Neural cell (in vitro differentiated cells): ENCODE measurements around the gene KLC1.

Source experiments
- CTCF ChIP-seq: fragments of 450-650 bp; IDR thresholded peaks from 2 replicates; pipeline ENCODE4 v1.5.1; 2014; ENCODE audit warnings: antibody characterized with exemption, mild to moderate bottlenecking, moderate library complexity; ENCODE audit not compliant: poor library complexity, severe bottlenecking
- EP300 ChIP-seq: fragments of 450-650 bp; conservative IDR thresholded peaks from 2 replicates; pipeline ENCODE4 v1.6.1; 2014; ENCODE audit warnings: antibody characterized with exemption, mild to moderate bottlenecking, moderate library complexity; ENCODE audit not compliant: poor library complexity, severe bottlenecking
- EZH2 ChIP-seq: fragments of 200-600, 300-800 bp; shearing (Covaris generic), sonication (generic); IDR thresholded peaks from 2 replicates; pipeline ENCODE4 v1.6.1; 2014; ENCODE audit warnings: antibody characterized with exemption, low read length, borderline replicate concordance, mild to moderate bottlenecking; ENCODE audit not compliant: insufficient read depth, poor library complexity, severe bottlenecking
- POLR2AphosphoS5 ChIP-seq: IDR thresholded peaks from 2 replicates; pipeline ENCODE4 v1.6.1; 2012
- RAD21 ChIP-seq: fragments of 450-650 bp; conservative IDR thresholded peaks from 2 replicates; pipeline ENCODE4 v1.6.1; 2014; ENCODE audit warnings: antibody characterized with exemption, mild to moderate bottlenecking, moderate library complexity
- SMC3 ChIP-seq: fragments of 450-650 bp; conservative IDR thresholded peaks from 2 replicates; pipeline ENCODE4 v1.6.1; 2014; ENCODE audit warnings: antibody characterized with exemption, mild to moderate bottlenecking, moderate library complexity; ENCODE audit not compliant: poor library complexity
- TAF1 ChIP-seq: IDR thresholded peaks from 2 replicates; pipeline ENCODE4 v1.6.1; 2012; ENCODE audit warnings: low read depth
- TF ChIP-seq, protein P1 (sequence below): IDR thresholded peaks from 2 replicates; pipeline ENCODE4 v1.6.1; 2012; ENCODE audit warnings: borderline replicate concordance

DNA sequence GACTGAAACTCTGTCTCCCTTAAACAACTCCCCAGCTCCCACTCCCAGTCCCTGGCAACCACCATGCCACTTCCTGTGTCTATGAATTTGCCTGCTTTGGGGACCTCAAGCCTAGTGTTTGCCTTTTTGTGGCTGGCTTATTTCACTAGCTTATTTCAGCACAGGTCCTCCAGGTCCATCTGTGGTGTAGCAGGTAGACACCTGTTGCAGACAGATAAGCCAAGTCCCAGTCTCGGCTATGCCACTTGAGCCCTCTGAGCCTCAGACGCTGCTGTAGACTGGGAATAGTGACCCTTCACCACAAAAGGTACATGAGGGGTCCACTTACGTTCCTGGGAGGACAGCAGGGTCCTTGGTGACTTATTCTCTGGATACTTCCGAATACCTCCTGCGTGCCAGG lies 24.4 kb upstream of the KLC1 start:
- TF ChIP-seq EZH2 (no peak), CTCF (no peak), POLR2AphosphoS5 (no peak), RAD21 (no peak), SMC3 (no peak), EP300 (no peak), TAF1 (no peak)
- TF ChIP-seq, protein P1, sequence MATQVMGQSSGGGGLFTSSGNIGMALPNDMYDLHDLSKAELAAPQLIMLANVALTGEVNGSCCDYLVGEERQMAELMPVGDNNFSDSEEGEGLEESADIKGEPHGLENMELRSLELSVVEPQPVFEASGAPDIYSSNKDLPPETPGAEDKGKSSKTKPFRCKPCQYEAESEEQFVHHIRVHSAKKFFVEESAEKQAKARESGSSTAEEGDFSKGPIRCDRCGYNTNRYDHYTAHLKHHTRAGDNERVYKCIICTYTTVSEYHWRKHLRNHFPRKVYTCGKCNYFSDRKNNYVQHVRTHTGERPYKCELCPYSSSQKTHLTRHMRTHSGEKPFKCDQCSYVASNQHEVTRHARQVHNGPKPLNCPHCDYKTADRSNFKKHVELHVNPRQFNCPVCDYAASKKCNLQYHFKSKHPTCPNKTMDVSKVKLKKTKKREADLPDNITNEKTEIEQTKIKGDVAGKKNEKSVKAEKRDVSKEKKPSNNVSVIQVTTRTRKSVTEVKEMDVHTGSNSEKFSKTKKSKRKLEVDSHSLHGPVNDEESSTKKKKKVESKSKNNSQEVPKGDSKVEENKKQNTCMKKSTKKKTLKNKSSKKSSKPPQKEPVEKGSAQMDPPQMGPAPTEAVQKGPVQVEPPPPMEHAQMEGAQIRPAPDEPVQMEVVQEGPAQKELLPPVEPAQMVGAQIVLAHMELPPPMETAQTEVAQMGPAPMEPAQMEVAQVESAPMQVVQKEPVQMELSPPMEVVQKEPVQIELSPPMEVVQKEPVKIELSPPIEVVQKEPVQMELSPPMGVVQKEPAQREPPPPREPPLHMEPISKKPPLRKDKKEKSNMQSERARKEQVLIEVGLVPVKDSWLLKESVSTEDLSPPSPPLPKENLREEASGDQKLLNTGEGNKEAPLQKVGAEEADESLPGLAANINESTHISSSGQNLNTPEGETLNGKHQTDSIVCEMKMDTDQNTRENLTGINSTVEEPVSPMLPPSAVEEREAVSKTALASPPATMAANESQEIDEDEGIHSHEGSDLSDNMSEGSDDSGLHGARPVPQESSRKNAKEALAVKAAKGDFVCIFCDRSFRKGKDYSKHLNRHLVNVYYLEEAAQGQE, result no peak
